ENCODE measurements around the gene KIF26A. TPM values are rescaled to one million over a fixed set of nuclear protein-coding genes. Genes with fewer than 3 reads are reported as not detected.

KIF26A gene
- total and polyA plus RNA-seq, 2 experiments from 2014 or later, result 5.6 to 103 TPM

DNA sequence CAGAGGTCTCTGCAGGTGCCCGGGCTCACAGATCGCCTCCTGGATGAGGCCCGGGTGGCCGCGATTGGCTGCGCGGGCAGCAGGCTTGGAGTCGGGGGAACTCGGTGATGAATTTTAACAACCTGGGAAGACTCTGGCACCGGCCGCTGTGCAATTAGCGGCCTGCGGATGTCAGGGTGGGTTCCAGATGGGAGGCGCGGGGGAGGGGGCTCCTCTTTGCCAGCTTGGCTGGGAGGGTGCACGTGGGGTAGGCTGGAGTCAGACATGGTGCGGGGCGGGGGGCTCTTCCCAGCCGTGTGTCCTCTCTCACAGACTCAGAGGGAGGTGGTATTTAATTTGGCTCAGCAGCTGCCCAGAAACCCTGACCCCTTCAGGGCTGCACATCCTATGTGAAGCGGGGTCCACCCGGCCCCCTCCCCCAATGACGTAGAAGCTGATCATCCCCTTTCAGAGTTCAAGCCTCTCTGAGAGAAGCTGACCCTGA, 81.4 kb downstream of the KIF26A start:
- 0 out of 2 replicates have a peak, but pooled peaks cover 8% of the 10 kb centered on the region for H3K4me1 ChIP-seq (ENCODE audit: insufficient read depth)
- ATAC-seq (peak; percentile 7), DNase-seq (ENCODE audit: low spot score) (peak; percentile 13)

GRCh38 chr14:104220215-104221070, 82.1 kb downstream of the KIF26A start:
- no peak overlapping the region for H3K4me2 ChIP-seq
- H3K27ac ChIP-seq (ENCODE audit: low read depth), result no peak overlapping the region
- no peak overlapping the region for H3K4me3 Mint-ChIP-seq
- H3K4me1 Mint-ChIP-seq, result peaks cover 28% of the 10 kb centered on the region
- no peak for ATAC-seq
- no peaks in the 10 kb centered on the region for H4K20me1 ChIP-seq (replicated peaks; ENCODE audit: insufficient read depth)
- H3K27me3 ChIP-seq (ENCODE audit: insufficient read depth), result no peaks in the 10 kb centered on the region
- H3K27ac Mint-ChIP-seq, result no peak overlapping the region
- no peaks in the 10 kb centered on the region for H3K9me2 ChIP-seq (ENCODE audit: insufficient read depth)
- no peaks in the 10 kb centered on the region for H3K79me2 ChIP-seq (replicated peaks; ENCODE audit: insufficient read depth)
- TF ChIP-seq JUNB (IDR thresholded peaks at IDR 0.05; ENCODE audit: unreplicated experiment) (no peak), EZH2phosphoT487 (IDR thresholded peaks at IDR 0.05; ENCODE audit: unreplicated experiment) (no peak)
- TF ChIP-seq, protein P1, sequence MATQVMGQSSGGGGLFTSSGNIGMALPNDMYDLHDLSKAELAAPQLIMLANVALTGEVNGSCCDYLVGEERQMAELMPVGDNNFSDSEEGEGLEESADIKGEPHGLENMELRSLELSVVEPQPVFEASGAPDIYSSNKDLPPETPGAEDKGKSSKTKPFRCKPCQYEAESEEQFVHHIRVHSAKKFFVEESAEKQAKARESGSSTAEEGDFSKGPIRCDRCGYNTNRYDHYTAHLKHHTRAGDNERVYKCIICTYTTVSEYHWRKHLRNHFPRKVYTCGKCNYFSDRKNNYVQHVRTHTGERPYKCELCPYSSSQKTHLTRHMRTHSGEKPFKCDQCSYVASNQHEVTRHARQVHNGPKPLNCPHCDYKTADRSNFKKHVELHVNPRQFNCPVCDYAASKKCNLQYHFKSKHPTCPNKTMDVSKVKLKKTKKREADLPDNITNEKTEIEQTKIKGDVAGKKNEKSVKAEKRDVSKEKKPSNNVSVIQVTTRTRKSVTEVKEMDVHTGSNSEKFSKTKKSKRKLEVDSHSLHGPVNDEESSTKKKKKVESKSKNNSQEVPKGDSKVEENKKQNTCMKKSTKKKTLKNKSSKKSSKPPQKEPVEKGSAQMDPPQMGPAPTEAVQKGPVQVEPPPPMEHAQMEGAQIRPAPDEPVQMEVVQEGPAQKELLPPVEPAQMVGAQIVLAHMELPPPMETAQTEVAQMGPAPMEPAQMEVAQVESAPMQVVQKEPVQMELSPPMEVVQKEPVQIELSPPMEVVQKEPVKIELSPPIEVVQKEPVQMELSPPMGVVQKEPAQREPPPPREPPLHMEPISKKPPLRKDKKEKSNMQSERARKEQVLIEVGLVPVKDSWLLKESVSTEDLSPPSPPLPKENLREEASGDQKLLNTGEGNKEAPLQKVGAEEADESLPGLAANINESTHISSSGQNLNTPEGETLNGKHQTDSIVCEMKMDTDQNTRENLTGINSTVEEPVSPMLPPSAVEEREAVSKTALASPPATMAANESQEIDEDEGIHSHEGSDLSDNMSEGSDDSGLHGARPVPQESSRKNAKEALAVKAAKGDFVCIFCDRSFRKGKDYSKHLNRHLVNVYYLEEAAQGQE (IDR thresholded peaks at IDR 0.05; ENCODE audit: unreplicated experiment), result no peak
- DNase-seq (ENCODE audit: low spot score), result no peak
- no peak overlapping the region; the same call in 1 of the 2 replicates for H2AFZ ChIP-seq
- no peaks in the 10 kb centered on the region for H3K36me3 Mint-ChIP-seq (ENCODE audit: low read depth)
- 0 out of 2 replicates have a peak, but pooled peaks cover 8% of the 10 kb centered on the region for H3K4me1 ChIP-seq (ENCODE audit: insufficient read depth)
- H3K27me3 Mint-ChIP-seq (ENCODE audit: insufficient read depth, low read depth, poor library complexity), result peaks cover 5% of the 10 kb centered on the region
- H3K36me3 ChIP-seq (ENCODE audit: insufficient read depth), result no peaks in the 10 kb centered on the region
- no peaks in the 10 kb centered on the region for H3F3A ChIP-seq (replicated peaks; ENCODE audit: low read depth)
- no peak overlapping the region for H3K4me3 ChIP-seq
- H3K9me3 Mint-ChIP-seq, result no peaks in the 10 kb centered on the region

More for the DNA sequence above, 81.4 kb downstream of the KIF26A start:
- Histone ChIP-seq H3K4me2 (no peak overlapping the region), H3K4me3 (no peak overlapping the region), H3K79me2 (replicated peaks; ENCODE audit: insufficient read depth) (no peaks in the 10 kb centered on the region), H3K36me3 (ENCODE audit: insufficient read depth) (no peaks in the 10 kb centered on the region), H3K27me3 (ENCODE audit: insufficient read depth) (no peaks in the 10 kb centered on the region), H3F3A (replicated peaks; ENCODE audit: low read depth) (no peaks in the 10 kb centered on the region), H3K9me2 (ENCODE audit: insufficient read depth) (no peaks in the 10 kb centered on the region), H3K27ac (ENCODE audit: low read depth) (no peak overlapping the region), H4K20me1 (replicated peaks; ENCODE audit: insufficient read depth) (no peaks in the 10 kb centered on the region), H2AFZ (no peak overlapping the region)
- H3K4me1 Mint-ChIP-seq, result peaks cover 28% of the 10 kb centered on the region
- H3K4me3 Mint-ChIP-seq, result no peak overlapping the region
- H3K27ac Mint-ChIP-seq, result no peak overlapping the region; the same call in 1 of the 2 replicates
- H3K36me3 Mint-ChIP-seq (ENCODE audit: low read depth), result no peaks in the 10 kb centered on the region
- H3K9me3 Mint-ChIP-seq, result no peaks in the 10 kb centered on the region
- TF ChIP-seq POLR2AphosphoS5 (IDR thresholded peaks at IDR 0.05; ENCODE audit: low read depth) (no peak), CREB1 (CRISPR knock-in tag; IDR thresholded peaks at IDR 0.05; ENCODE audit: low read depth) (no peak), NANOG (IDR thresholded peaks at IDR 0.05; ENCODE audit: borderline replicate concordance) (no peak)
- TF ChIP-seq, protein P2, sequence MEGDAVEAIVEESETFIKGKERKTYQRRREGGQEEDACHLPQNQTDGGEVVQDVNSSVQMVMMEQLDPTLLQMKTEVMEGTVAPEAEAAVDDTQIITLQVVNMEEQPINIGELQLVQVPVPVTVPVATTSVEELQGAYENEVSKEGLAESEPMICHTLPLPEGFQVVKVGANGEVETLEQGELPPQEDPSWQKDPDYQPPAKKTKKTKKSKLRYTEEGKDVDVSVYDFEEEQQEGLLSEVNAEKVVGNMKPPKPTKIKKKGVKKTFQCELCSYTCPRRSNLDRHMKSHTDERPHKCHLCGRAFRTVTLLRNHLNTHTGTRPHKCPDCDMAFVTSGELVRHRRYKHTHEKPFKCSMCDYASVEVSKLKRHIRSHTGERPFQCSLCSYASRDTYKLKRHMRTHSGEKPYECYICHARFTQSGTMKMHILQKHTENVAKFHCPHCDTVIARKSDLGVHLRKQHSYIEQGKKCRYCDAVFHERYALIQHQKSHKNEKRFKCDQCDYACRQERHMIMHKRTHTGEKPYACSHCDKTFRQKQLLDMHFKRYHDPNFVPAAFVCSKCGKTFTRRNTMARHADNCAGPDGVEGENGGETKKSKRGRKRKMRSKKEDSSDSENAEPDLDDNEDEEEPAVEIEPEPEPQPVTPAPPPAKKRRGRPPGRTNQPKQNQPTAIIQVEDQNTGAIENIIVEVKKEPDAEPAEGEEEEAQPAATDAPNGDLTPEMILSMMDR (conservative IDR thresholded peaks at IDR 0.05; ENCODE audit: low read depth in 2 of 2), result no peak
- TF ChIP-seq, protein P3, sequence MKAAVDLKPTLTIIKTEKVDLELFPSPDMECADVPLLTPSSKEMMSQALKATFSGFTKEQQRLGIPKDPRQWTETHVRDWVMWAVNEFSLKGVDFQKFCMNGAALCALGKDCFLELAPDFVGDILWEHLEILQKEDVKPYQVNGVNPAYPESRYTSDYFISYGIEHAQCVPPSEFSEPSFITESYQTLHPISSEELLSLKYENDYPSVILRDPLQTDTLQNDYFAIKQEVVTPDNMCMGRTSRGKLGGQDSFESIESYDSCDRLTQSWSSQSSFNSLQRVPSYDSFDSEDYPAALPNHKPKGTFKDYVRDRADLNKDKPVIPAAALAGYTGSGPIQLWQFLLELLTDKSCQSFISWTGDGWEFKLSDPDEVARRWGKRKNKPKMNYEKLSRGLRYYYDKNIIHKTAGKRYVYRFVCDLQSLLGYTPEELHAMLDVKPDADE (IDR thresholded peaks at IDR 0.05), result no peak
- peaks cover 3% of the 10 kb centered on the region for H3K27me3 Mint-ChIP-seq (ENCODE audit: insufficient read depth, low read depth, poor library complexity)
